Measurements from ENCODE around the gene FAM107A.

DNA sequence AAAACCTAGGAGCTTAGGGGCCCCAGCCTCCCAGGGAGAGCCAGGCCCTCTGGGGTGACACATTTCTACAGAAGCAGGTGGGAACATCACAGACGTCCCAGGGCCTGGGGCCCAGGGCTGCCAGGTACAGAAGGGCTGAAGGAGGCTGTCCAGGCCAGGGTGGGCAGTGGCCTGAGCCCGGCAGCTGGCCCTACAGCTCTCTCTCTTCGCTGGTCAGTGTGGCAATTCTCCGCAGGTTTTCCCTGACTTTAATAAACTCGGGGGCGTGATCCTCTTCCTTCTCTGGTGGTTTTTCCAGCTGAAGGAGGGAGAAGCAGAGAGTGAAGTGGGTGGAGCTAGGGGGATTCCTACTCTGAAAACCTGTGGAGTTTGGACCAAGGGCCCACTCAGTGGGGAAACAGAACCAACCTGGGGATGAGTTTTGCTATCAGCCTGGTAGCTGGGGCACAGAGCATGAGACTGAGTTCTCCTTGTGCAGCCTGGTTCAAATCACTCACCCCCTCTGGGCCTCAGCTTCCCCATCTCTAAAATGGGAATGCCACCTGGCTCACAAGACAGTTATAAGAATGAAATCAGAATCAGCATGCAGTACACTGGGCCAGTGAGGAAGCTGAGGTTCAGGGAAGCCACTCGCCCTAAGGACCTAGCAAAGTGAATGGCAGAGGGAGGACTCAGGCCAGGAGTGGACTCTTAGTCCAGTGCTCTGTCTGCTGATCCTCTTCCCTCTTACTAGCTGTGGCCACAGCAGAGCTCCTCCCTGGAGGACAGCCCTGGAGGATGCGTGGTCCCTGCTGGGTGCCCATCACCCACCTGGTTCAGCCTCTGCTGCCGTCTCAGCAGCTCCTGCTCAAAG, 10.6 kb downstream of the FAM107A start:
- TF ChIP-seq, protein P1, sequence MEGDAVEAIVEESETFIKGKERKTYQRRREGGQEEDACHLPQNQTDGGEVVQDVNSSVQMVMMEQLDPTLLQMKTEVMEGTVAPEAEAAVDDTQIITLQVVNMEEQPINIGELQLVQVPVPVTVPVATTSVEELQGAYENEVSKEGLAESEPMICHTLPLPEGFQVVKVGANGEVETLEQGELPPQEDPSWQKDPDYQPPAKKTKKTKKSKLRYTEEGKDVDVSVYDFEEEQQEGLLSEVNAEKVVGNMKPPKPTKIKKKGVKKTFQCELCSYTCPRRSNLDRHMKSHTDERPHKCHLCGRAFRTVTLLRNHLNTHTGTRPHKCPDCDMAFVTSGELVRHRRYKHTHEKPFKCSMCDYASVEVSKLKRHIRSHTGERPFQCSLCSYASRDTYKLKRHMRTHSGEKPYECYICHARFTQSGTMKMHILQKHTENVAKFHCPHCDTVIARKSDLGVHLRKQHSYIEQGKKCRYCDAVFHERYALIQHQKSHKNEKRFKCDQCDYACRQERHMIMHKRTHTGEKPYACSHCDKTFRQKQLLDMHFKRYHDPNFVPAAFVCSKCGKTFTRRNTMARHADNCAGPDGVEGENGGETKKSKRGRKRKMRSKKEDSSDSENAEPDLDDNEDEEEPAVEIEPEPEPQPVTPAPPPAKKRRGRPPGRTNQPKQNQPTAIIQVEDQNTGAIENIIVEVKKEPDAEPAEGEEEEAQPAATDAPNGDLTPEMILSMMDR (IDR thresholded peaks at IDR 0.05; ENCODE audit: insufficient read depth, low read length) = no peak
- TF ChIP-seq POLR2AphosphoS5 (IDR thresholded peaks at IDR 0.05; ENCODE audit: low read depth) = no peak
- no peak for TF ChIP-seq GABPA (IDR thresholded peaks at IDR 0.05; ENCODE audit: low read depth)
